ENCODE data around the gene TSPAN9. TPM values are rescaled to one million over a fixed set of nuclear protein-coding genes. Genes with fewer than 3 reads are reported as not detected.

TSPAN9 gene
- total RNA-seq, 2 donors from 2014 or later: 41.9 to 50.0 TPM

DNA sequence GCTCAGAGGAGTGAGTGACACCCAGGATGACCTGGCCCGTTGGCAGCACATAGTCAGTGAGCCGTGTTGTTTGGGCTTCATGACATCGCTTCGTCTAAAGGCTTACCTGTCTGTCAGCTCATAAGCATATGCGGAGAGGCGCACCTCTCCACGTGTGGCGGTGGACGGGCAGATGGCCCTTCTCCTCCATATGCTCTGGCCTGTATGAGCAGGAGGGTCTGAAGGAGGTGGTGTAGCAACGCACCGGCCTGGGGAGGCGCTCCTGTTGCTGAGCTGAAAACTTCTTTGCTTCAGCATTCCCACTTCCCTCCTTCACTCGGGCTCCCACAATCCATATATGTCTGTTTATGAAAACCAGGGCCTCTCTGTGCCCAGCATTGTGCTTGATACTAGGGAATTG is 186.1 kb downstream of the TSPAN9 start:
- Histone ChIP-seq H3K4me3 (no peak overlapping the region), H3K4me1 (replicated peaks) (no peaks in the 10 kb centered on the region), H3K9me3 (no peaks in the 10 kb centered on the region), H3K27ac (no peak overlapping the region), H3K27me3 (replicated peaks; ENCODE audit: insufficient read depth) (no peaks in the 10 kb centered on the region), H3K36me3 (no peaks in the 10 kb centered on the region)
- TF ChIP-seq, protein P1, sequence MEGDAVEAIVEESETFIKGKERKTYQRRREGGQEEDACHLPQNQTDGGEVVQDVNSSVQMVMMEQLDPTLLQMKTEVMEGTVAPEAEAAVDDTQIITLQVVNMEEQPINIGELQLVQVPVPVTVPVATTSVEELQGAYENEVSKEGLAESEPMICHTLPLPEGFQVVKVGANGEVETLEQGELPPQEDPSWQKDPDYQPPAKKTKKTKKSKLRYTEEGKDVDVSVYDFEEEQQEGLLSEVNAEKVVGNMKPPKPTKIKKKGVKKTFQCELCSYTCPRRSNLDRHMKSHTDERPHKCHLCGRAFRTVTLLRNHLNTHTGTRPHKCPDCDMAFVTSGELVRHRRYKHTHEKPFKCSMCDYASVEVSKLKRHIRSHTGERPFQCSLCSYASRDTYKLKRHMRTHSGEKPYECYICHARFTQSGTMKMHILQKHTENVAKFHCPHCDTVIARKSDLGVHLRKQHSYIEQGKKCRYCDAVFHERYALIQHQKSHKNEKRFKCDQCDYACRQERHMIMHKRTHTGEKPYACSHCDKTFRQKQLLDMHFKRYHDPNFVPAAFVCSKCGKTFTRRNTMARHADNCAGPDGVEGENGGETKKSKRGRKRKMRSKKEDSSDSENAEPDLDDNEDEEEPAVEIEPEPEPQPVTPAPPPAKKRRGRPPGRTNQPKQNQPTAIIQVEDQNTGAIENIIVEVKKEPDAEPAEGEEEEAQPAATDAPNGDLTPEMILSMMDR (IDR thresholded peaks at IDR 0.05): no peak
- no peak for TF ChIP-seq POLR2A (IDR thresholded peaks at IDR 0.05)
- TF ChIP-seq POLR2AphosphoS5 (IDR thresholded peaks at IDR 0.05): no peak
- intact Hi-C loops (cut with DNase I): no loop called here
- WGBS: 87% methylated on average over 13 of the region's 13 CpGs
- no peak for DNase-seq (ENCODE audit: low spot score)

GRCh38 chr12:3263939-3264922 is 187.1 kb downstream of the TSPAN9 start:
- Histone ChIP-seq H3K9me3 (no peaks in the 10 kb centered on the region), H3K4me1 (replicated peaks) (no peaks in the 10 kb centered on the region), H3K4me3 (no peak overlapping the region), H3K36me3 (no peaks in the 10 kb centered on the region), H3K27me3 (replicated peaks; ENCODE audit: insufficient read depth) (no peaks in the 10 kb centered on the region), H3K27ac (no peak overlapping the region)
- WGBS: 60% methylated on average over 35 of the region's 35 CpGs
- intact Hi-C loops (cut with DNase I): no loop called here
- TF ChIP-seq, protein P1 (IDR thresholded peaks at IDR 0.05): no peak
- TF ChIP-seq POLR2AphosphoS5 (IDR thresholded peaks at IDR 0.05): no peak
- no peak for TF ChIP-seq POLR2A (IDR thresholded peaks at IDR 0.05)
- DNase-seq (ENCODE audit: low spot score): no peak

- Histone ChIP-seq H3K27me3 (replicated peaks; ENCODE audit: insufficient read depth) (no peaks in the 10 kb centered on the region), H3K4me3 (no peak overlapping the region), H3K27ac (no peak overlapping the region), H3K4me1 (replicated peaks) (no peaks in the 10 kb centered on the region), H3K36me3 (no peaks in the 10 kb centered on the region), H3K9me3 (no peaks in the 10 kb centered on the region)
- DNase-seq (ENCODE audit: low spot score): no peak
- intact Hi-C loops (cut with DNase I): no loop called here
- WGBS: 96% methylated on average over 8 of the region's 8 CpGs
- TF ChIP-seq POLR2AphosphoS5 (IDR thresholded peaks at IDR 0.05) (no peak), POLR2A (IDR thresholded peaks at IDR 0.05) (no peak)
- TF ChIP-seq, protein P1 (IDR thresholded peaks at IDR 0.05): no peak
These were observed 188.2 kb downstream of the TSPAN9 start for GRCh38 chr12:3265406-3265805.

GRCh38 chr12:3266638-3267037 is 189.5 kb downstream of the TSPAN9 start:
- H3K27ac ChIP-seq: no peak overlapping the region
- H3K27me3 ChIP-seq (replicated peaks; ENCODE audit: insufficient read depth): no peaks in the 10 kb centered on the region
- TF ChIP-seq POLR2A (IDR thresholded peaks at IDR 0.05) (no peak), POLR2AphosphoS5 (IDR thresholded peaks at IDR 0.05) (no peak)
- TF ChIP-seq, protein P1 (IDR thresholded peaks at IDR 0.05): no peak
- H3K4me1 ChIP-seq (replicated peaks): no peaks in the 10 kb centered on the region
- WGBS: 91% methylated on average over 8 of the region's 8 CpGs
- no peak overlapping the region for H3K4me3 ChIP-seq
- H3K36me3 ChIP-seq: no peaks in the 10 kb centered on the region
- intact Hi-C loops (cut with DNase I): no loop called here
- H3K9me3 ChIP-seq: no peaks in the 10 kb centered on the region
- DNase-seq (ENCODE audit: low spot score): no peak

- H3K36me3 ChIP-seq: no peaks in the 10 kb centered on the region
- H3K27ac ChIP-seq: no peak overlapping the region
- whole genome bisulfite sequencing: 80% methylated on average over 11 of the region's 11 CpGs
- H3K4me1 ChIP-seq (replicated peaks): no peaks in the 10 kb centered on the region
- no peaks in the 10 kb centered on the region for H3K27me3 ChIP-seq (replicated peaks; ENCODE audit: insufficient read depth)
- intact Hi-C loops (cut with DNase I): no loop called here
- H3K9me3 ChIP-seq: no peaks in the 10 kb centered on the region
- no peak overlapping the region for H3K4me3 ChIP-seq
- no peak for DNase-seq (ENCODE audit: low spot score)
- TF ChIP-seq POLR2A (IDR thresholded peaks at IDR 0.05): no peak
- TF ChIP-seq, protein P1 (IDR thresholded peaks at IDR 0.05): no peak
- TF ChIP-seq POLR2AphosphoS5 (IDR thresholded peaks at IDR 0.05): no peak
These were observed 190.5 kb downstream of the TSPAN9 start for GRCh38 chr12:3267690-3268089.
